ENCODE results near the gene PPP5C.
A peak's percentile ranks its signal among the peaks of the same experiment; 100 is the strongest.
"Not testable (repeated sequence)": the region's sequence is repeated elsewhere in the genome, so short reads cannot be mapped to it uniquely, and the experiment has no call there.

Gene PPP5C

DNA sequence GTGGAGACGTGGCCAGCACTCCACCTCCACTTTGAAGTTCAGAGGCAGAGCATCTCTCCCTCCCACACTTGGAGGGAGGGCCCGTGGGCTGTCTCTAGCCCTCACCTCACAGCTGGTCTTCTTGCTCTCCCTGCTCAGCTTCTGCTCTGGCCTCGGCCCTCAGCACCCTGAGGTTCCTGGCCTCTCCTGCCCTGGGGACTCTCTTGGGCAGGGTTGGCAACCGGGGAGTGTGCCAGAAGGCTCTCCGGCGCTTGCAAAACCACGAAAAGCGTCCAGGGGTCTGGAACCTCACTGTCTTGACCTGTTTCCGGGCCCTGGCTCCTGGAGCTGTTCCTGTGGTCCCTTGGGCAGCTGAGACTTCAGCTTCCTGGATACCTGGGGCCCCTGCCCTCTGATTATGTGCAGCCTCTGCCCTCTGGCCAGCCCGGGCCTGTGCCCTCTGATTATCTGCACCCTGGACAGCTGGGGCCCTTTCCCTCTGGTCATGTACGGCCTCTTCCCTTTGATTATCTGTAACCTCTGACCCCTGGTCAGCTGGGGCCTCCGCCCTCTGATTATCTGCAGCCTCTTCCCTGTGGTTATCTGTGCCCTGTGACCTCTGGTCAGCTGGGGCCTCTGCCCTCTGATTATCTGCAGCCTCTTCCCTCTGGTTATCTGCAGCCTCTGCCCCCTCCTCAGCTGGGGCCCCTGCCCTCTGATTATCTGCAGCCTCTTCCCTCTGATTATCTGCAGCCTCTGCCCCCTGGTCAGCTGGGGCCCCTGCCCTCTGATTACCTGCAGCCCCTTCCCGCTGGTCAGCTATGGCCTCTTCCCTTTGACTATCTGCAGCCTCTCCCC is 64.4 kb downstream of the PPP5C start:
- DNase-seq, result no peak

- DNase-seq, result no peak
Measured at GRCh38 chr19:46411925-46412649, 65.2 kb downstream of the PPP5C start.

DNA sequence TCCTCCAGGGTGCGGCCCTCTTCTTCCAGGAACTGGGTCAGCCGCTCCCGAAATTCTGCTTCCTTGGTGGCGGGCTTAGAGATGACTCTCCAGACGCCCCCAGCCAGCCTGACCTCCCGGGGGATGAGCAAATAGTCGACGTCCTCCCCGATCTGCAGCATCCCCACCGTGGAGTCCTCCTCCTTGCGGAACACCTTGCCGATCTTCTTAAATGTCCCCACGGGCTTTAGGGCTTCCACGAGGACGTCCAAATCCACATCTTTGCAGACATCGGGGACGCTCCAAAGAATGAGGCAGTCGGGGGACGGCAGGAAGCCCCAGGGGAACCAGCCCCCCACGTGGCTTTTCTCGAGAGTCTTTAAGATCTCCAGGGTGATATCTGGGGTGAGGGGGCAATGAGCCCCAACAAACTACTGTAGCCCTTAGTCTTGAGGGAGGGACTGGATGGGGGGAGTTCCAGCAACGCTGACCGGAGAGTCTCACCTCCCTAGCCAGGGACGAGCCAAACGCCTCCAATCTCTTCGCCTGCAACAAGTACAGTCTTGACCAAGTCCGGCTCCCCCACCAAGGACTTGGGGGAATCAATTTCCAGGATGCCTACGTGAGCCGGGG is 65.9 kb downstream of the PPP5C start:
- no peak for DNase-seq

DNA sequence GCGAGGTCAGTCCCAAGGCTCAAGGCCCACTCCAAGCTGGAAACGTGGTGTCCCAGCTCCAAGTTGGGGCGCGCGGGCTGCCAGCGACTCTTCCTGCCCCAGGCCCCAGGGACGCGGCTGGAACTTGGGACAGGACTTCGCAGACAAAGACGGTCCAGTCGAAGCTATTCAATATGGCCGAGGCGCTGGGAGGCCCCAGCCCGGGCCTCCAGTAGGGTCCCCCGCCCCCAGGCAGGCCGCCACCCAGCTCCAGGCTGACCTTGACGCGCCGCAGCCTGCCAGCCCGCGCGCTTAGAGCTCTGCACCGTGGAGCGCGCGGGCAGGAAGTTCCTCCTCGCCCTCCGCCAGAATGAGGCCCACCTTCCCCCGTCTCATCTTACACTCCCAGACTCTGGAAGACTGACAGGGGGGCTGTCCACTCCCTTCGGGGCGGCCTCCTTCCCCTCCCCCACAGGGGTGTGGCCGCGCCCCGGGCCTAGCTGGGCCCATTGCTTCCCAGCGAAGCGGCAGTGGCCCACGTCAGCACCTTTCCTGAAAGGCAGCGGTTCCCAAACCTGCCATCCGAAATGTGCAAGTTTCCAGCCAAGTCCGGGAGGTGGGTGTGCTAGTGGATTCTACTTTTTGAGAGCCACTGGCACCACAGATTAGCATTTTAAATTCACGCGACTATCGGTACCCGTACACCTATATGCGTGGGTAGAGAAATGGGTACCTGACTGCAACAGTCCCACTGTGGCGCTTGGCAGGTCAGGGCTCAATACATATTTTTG is 66.6 kb downstream of the PPP5C start, which contains the start of gene CCDC8:
CCDC8 (minus strand) TSS at position 303 of the 770 bp plus-strand sequence. CDS start 754 bp downstream, outside the sequence.
- no peak for DNase-seq

- not testable (repeated sequence) for DNase-seq
Measured at GRCh38 chr19:46414899-46415298, 68.0 kb downstream of the PPP5C start.

DNA sequence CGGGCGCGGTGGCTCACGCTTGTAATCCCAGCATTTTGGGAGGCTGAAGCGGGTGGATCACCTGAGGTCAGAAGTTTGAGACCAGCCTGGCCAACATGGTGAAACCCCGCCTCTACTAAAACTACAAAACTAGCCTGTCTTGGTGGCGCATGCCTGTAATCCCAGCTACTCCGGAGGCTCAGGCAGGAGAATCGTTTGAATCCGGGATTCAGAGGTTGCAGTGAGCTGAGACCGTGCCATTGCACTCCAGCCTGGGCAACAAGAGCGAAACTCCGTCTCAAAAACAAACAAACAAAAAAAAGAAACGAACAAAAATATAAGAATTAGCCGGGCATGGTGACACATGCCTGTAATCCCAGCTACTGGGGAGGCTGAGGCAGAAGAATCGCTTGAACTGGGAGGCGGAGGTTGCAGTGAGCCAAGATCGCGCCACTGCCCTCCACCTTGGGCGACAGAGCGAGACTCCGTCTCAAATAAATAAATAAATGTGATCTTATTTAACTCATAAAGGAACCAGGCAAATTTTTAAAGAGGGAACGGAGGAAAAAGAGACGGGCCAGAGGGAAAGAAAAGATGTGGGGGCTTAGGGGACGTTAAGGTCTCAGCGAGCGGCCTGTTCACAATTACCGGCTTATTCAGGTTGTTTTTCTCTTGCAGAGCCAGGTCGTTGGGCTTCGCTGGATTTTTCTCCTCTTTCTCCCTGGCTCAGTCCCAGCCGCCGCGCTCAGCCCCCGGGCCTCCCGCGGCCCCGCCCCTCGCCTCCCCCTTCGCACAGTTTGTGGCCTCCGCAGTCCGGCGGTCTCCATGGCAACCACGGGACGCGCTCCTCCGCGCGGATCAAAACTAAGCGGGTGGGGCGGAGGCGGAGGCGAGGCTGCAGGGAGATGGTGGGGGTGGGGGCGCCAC is 69.2 kb downstream of the PPP5C start:
- DNase-seq, result not testable (repeated sequence)

DNA sequence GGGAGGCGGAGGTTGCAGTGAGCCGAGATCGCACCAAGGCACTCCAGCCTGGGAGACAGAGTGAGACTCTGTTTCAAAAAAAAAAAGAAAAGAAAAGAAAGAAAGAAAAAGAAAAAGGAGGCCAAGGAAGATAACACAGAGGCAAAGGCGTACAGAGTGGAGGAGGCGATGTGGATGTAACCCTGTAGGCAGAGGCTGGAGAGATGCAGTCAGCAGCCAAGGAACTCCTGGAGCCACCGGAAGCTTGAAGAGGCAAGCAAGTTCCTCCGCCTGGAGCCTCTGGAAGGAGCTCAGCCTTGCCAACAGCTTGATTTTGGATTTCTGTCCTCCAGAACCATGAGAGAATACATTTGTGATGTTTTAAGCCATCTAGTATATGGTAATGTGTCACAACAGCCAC is 73.2 kb downstream of the PPP5C start:
- DNase-seq, result no peak

- no peak for DNase-seq
Measured at GRCh38 chr19:46422344-46422743, 75.5 kb downstream of the PPP5C start.

DNA sequence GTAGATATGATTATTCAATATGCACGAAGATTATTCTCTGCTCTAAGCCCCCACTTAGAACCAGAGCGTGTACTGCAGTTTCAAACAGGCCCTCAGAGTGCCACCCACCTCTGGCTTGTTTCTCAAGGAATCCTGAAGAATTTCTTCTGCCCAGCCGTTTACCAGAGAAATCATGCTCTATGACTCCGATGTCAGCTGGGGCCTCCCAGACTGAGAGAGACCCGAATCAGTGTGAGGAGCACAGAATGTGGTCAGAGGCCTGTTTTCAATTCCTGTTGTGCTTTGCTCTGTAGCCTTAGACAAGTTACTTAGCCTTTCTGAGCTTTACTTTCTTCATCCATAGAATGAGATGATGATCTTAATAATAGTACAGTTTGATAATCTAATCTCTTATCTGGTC is 76.3 kb downstream of the PPP5C start:
- DNase-seq, result no peak

DNA sequence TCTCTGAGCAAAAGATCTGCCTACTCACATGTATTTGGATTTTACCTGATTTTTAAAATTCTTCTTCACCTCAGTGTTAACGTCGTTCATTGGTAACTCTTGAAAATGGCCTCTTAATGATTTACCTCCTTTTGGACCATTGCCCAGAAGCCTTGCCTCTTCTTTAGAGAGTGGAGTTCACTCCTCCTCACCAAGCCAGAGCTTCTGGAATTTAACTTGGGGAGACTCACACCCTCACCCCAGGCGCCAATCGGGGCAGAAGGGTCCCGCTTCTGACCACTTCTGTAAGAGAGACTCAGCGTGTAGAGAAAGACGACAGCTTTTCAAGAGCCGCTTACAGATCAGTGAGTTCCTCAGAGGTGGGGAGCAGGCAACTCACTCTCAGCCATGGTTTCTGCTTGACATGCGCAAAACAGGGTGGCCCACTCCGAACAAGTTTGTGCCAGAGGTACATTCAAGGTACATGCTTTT is 79.2 kb downstream of the PPP5C start:
- DNase-seq, result no peak

DNA sequence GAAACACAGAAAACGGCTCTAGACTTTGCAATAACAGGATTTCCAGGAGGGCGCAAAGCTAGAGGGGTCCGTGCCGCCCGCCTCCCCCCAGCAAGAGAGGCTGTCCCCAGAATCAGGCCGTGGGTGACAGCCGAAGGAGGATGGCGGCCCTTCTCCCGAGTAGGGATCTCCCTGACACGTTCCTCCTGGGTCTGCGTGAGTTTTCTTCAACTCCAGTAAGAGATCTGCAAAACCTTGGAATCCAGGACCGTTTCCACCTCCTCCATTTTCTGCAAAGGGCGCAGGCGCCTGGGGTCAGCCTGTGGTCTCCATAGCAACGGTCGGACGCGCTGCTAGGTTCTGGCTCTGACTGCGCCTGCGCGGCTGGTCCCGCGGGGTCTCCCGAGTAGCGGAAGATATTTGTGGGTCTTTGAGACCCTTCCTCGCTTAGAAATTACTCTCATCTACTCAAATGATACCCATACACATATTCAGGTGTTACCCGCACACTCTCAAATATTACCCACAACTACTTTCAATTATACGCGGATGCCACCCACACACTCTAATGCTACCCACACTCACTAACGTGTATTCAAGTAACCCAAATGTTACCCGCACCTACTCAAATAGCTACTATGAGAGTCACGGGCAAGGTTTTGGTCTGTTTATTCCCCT is 79.7 kb downstream of the PPP5C start:
- DNase-seq, result no peak

- DNase-seq, result no peak
Measured at GRCh38 chr19:46427518-46428045, 80.7 kb downstream of the PPP5C start.

- DNase-seq, result peak; percentile 42
Measured at GRCh38 chr19:46428239-46429135, 81.6 kb downstream of the PPP5C start, which contains the start of gene PNMA8C. PNMA8C (minus strand) TSS chr19:46428936; CDS start chr19:46428359, 577 bp downstream.

GRCh38 chr19:46429999-46430398 is 83.1 kb downstream of the PPP5C start:
- DNase-seq, result no peak

DNA sequence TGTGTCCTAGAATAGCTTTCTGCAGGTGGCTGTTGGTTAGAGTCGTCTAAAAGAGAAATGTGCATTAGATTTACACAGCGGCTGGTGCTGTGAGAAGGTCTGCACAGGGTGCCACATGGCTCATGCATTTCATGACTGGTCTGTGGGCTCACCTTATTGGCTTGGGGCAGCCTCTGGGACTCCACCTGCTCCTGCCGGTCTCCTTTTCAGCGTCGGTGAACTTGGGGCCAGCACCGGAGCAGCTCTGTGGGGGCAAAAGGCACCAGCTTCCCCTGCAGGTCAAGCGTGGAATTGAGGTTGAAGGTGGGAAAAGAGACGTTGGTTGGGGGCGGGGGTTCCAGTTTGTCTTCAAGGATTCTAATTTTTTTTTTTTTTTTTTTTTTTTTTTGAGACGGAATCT is 84.9 kb downstream of the PPP5C start:
- no peak for DNase-seq

DNA sequence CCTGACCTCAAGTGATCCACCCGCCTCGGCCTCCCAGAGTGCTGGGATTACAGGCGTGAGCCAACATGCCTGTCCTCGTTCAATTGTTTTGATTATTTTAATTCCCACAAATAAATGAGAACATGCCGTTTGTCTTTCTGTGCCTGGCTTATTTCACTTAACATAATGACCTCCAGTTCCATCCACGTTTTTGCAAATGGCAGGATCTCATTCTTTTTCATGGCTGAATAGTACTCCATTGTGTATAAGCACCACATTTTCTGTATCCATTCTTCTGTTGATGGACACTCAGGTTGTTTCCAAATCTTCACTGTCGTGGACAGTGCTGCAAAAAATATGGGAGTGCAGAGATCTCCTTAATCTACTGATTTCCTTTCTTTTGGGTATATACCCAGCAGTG is 86.6 kb downstream of the PPP5C start:
- not testable (repeated sequence) for DNase-seq

GRCh38 chr19:46435009-46435408 is 88.1 kb downstream of the PPP5C start:
- no peak for DNase-seq

- not testable (repeated sequence) for DNase-seq
Measured at GRCh38 chr19:46435689-46436088, 88.8 kb downstream of the PPP5C start.
